Fibroblast of pulmonary artery (primary cell): ENCODE data around the gene CCSAP.

Experiments
- DNase-seq: peaks from one replicate; pipeline ENCODE4 v3.0.0-alpha.2; 2010; ENCODE audit warnings: low read depth
- H3K4me3 ChIP-seq: replicated peaks from 2 replicates; pipeline ENCODE4 v1.5.1; 2011; ENCODE audit warnings: low read depth, mild to moderate bottlenecking, control low read depth, low read length, moderate library complexity
- TF ChIP-seq, protein P1 (sequence below): IDR thresholded peaks from 2 replicates; pipeline ENCODE4 v1.5.1; 2011; ENCODE audit warnings: mild to moderate bottlenecking, control low read depth, low read length, inconsistent platforms; ENCODE audit errors: missing control alignments

Gene CCSAP

DNA sequence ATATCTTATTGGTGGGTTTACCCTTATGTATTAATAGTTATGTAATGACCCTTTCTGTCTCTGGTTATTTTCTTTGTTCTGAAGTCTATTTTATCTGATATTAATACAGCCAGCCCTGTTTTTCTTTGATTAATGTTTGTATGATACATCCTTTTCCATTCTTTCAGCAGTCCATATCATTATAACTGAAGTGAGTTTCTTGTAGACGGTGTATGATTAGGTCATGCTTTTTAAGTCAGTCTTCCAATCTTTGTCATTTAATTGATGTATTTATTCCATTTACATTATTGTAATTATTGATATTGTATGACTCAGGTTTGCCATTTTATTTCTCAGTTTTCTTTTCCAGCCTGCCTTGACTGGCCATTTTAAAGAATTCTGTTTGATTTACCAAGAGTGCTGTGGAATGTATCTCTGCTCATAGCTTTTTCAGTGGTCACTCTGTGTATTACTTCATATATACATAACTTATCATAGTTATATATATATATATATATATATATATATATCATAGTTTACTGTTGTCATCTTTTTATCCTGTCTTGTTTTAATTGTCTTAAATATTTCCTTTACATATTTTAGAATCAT, 61.4 kb downstream of the CCSAP start:
- TF ChIP-seq, protein P1, sequence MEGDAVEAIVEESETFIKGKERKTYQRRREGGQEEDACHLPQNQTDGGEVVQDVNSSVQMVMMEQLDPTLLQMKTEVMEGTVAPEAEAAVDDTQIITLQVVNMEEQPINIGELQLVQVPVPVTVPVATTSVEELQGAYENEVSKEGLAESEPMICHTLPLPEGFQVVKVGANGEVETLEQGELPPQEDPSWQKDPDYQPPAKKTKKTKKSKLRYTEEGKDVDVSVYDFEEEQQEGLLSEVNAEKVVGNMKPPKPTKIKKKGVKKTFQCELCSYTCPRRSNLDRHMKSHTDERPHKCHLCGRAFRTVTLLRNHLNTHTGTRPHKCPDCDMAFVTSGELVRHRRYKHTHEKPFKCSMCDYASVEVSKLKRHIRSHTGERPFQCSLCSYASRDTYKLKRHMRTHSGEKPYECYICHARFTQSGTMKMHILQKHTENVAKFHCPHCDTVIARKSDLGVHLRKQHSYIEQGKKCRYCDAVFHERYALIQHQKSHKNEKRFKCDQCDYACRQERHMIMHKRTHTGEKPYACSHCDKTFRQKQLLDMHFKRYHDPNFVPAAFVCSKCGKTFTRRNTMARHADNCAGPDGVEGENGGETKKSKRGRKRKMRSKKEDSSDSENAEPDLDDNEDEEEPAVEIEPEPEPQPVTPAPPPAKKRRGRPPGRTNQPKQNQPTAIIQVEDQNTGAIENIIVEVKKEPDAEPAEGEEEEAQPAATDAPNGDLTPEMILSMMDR, result no peak
- no peak overlapping the region for H3K4me3 ChIP-seq
- no peak for DNase-seq

DNA sequence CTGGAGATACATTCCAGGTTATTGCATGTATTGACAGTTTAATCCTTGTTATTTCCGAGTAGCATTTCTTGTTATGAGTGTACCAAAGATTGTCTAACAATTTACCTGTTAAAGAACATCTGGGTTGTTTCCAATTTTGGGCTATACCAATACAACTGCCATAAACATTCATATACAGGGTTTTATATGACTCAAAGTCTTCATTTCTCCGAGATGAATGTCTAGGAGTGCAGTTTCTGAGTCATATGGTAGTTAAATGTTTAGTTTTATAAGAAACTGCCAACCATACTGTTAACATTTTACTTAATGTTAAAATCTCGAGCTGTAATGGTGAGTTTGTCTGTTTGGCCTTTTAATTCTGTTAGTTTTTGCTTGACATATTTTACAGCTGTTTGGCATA, 61.9 kb downstream of the CCSAP start:
- no peak for DNase-seq
- no peak overlapping the region for H3K4me3 ChIP-seq
- TF ChIP-seq, protein P1, result no peak

DNA sequence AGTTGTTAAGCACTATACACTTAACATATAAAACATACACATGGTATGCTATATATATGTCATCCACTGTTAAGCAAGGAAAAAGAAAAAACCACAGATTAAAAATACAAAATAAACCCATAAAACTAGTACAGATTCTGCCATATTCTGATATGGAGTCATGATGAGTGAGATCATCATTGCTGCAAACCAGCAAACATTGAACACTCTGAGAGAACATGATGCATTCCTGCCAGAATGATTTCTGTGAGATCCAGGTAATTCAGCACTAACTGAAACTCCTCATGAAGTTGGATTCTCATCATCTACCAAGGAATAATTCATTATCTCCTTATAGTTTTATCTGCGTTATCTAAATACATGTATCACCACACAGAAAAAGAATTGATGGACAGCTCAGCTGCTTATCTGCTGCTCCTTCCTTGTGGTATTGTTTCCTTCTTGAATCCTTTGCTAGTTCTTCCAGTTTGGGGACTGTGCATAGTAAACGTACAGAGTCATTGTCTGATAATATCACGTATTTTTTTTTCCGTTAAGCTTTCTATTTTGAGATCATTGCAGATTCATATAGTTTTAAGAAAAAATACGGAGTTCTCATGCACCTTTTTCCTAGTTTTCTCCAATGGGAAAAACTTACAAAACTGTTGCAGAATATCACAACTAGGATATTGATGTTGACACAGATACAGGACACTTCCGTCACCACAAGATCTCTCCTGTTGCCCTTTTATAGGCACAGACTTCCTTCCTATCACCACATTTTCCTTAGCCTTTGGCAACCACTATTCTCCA, 62.6 kb downstream of the CCSAP start:
- TF ChIP-seq, protein P1, result no peak
- no peak overlapping the region for H3K4me3 ChIP-seq
- no peak for DNase-seq

DNA sequence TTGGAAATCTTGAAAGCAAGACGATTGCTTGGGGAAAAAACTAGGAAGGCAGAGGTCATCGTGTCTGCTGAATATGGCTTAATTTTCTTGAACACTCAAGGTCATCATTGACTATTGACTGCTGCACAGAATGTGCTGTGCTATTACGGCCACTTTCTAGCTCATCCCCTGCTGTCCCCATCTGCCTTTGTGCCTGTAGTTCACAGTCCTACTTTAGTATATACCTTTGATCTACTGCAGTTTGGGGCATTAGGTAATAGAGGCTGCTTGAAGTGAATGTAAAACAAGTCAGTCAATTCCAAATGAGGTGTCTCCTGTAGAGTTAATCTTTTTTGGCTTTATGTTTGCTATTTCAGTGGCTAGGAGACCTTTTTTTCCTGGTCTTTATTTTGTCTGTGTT, 63.6 kb downstream of the CCSAP start:
- no peak overlapping the region for H3K4me3 ChIP-seq
- DNase-seq, result no peak
- TF ChIP-seq, protein P1, result no peak

DNA sequence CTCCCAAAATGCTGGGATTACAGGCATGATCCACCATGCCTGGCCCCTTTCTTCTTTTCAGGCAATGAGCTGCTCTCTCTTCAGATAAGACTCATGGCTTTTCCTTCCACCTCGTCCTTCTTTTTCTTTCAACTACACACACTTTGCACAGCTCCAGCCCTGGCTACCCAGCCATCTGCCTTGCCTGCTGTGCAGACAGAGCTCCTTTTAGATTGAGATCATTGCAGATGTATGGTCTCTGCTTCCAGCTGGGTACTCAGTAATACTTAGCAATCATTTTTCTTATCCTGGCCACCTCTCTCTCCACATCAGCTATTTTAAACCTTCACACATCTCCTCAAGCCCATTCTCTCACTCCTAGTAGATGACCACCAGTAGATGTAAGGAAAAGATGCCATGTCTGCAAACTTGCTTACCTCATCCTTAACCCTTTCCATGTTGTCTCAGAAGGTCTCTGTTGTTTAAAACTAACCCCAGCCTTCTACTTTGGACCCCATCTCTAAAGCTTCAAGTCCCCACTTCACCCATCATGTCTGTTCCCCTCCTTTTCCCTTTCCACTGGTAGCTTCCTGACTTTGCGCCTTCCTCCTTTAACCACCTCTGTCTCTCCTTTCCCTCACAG, 64.6 kb downstream of the CCSAP start:
- no peak overlapping the region for H3K4me3 ChIP-seq
- TF ChIP-seq, protein P1, result no peak
- DNase-seq, result no peak

DNA sequence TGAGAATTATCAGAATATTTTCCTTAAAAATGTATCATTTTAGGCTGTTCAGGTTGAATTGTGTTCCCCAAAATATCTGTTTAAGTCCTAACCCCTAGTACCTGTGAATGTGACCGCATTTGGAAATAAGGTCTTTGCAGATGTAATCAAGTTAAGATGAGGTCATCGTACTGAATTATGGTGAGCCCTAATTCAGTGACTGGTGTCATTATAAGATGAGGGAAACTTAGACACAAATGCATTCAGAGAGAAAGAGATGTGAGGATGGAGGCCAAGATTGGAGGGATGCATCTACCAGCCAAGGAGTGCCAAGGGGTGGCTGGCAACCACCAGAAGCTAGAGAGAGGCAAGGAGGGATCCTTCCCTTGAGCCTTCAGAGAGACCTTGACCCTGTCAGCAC, 67.8 kb downstream of the CCSAP start:
- TF ChIP-seq, protein P1, result no peak
- no peak for DNase-seq
- no peak overlapping the region for H3K4me3 ChIP-seq
